Chondrocyte (in vitro differentiated cells): Measurements from ENCODE around the gene BCL2L14. TPM values are rescaled to one million over a fixed set of nuclear protein-coding genes. Genes with fewer than 3 reads are reported as not detected.

Experiments used
- microRNA-seq: library from miRNA; unstranded; fragments of <30 nt; microRNA quantifications from one replicate; pipeline ENCODE4 v1.2.0, GENCODE V29; 2020; ENCODE audit warnings: borderline number of aligned reads
- total RNA-seq: library from RNA; stranded (reverse); gene quantifications from 3 replicates; pipeline ENCODE4 v1.2.1, GENCODE V29; 2021

Gene BCL2L14
- total RNA-seq, 1 donor from 2014 or later = not detected

Small RNAs within 50 kb of the gene (microRNA-seq; reads per million reads assigned to microRNA genes)
- gene MIR1244-4 = not detected

Other genes with a start within 250 kb of the BCL2L14 start
- gene LRP6, start 196.1 kb downstream of the BCL2L14 start, total RNA-seq = 39.0 to 41.4 TPM (median 40.2 TPM) in 3 replicates